Measurements from ENCODE around the gene SOX2. TPM values are rescaled to one million over a fixed set of nuclear protein-coding genes. Genes with fewer than 3 reads are reported as not detected.

Gene SOX2
- polyA plus RNA-seq, 1 donor from 2014 or later: not detected

- H3K4me1 Mint-ChIP-seq: peaks cover 8 to 12% (median 9%) of the 10 kb centered on the region in 3 donors
- peak overlapping the region; percentile 16 to 78 (median 62) for H3K4me3 Mint-ChIP-seq
- peak overlapping the region; percentile 81 to 92 (median 83) for H3K27ac Mint-ChIP-seq
- H3K36me3 Mint-ChIP-seq: peaks cover 5% of the 10 kb centered on the region
- H3K27me3 Mint-ChIP-seq: peaks cover 86% of the 10 kb centered on the region
- peaks cover 6 to 17% (median 14%) of the 10 kb centered on the region in 3 donors for H3K9me3 Mint-ChIP-seq
Measured at GRCh38 chr3:181723625-181724191, 12.0 kb downstream of the SOX2 start.

DNA sequence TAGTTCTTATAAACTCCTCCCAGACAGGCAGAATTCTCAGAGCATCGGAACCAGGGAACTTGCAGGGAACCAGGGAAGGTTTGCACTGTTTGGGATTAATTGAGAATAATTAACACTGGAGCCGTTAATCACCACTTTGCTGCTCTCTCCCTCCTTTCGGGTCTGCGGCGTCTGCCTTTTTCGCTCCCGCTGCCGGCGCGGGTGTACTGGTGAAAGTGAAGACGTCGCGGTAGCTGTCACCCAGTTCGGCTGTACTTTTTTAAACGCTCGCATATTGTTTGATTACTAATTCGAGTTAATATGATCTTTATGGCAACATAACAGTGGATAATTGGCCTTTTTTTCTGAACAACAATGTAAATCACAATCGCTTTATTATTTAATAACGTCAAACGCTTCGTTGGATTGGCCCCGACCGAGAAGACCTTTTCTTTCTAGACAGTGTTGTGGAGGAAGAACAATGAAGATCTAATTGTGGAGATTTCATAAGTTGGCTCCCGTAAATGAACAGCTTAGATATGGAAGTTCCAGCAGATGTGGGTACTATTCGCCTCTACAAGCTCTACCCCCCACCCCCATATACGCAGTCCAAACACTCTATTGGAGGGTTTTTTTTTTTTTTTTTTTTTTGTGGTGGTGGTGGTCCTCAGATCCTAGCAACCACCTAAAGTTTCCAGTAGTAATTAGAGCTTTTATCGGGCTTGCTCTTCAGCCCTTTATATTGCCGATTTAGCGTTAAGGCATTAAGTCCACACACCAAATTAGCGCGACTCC is 12.7 kb downstream of the SOX2 start:
- Mint-ChIP-seq H3K9me3 (peaks cover 6 to 17% (median 16%) of the 10 kb centered on the region in 3 donors), H3K36me3 (peaks cover 5% of the 10 kb centered on the region), H3K4me1 (peaks cover 8 to 12% (median 10%) of the 10 kb centered on the region in 3 donors), H3K4me3 (peak overlapping the region in 2 of 4 donors; percentile 50 to 78), H3K27me3 (peaks cover 88% of the 10 kb centered on the region), H3K27ac (peak overlapping the region; percentile 75 to 92 (median 81))

GRCh38 chr3:181725131-181725731 is 13.5 kb downstream of the SOX2 start:
- peaks cover 5% of the 10 kb centered on the region for H3K36me3 Mint-ChIP-seq
- H3K9me3 Mint-ChIP-seq: peaks cover 6 to 17% (median 16%) of the 10 kb centered on the region in 3 donors
- H3K27me3 Mint-ChIP-seq: peaks cover 87% of the 10 kb centered on the region
- H3K4me1 Mint-ChIP-seq: peaks cover 8 to 12% (median 10%) of the 10 kb centered on the region in 3 donors
- peak overlapping the region; percentile 22 to 70 (median 51) for H3K4me3 Mint-ChIP-seq
- peak overlapping the region in 2 of 3 donors; percentile 81 to 94 for H3K27ac Mint-ChIP-seq

GRCh38 chr3:181725830-181726229 is 14.1 kb downstream of the SOX2 start:
- Mint-ChIP-seq H3K9me3 (peaks cover 6 to 18% (median 17%) of the 10 kb centered on the region in 3 donors), H3K27me3 (peaks cover 87% of the 10 kb centered on the region), H3K27ac (peak overlapping the region in 2 of 3 donors; percentile 81 to 94), H3K36me3 (peaks cover 5% of the 10 kb centered on the region), H3K4me3 (peak overlapping the region in 2 of 4 donors; percentile 70 to 81), H3K4me1 (peaks cover 8 to 12% (median 10%) of the 10 kb centered on the region in 3 donors)

GRCh38 chr3:181726351-181727330 is 14.9 kb downstream of the SOX2 start:
- Mint-ChIP-seq H3K4me1 (peaks cover 8 to 12% (median 10%) of the 10 kb centered on the region in 3 donors), H3K9me3 (peaks cover 6 to 18% (median 17%) of the 10 kb centered on the region in 3 donors), H3K27me3 (peaks cover 81% of the 10 kb centered on the region), H3K36me3 (peaks cover 5% of the 10 kb centered on the region), H3K4me3 (peak overlapping the region; percentile 79 to 94 (median 84)), H3K27ac (peak overlapping the region; percentile 81 to 94 (median 90))

DNA sequence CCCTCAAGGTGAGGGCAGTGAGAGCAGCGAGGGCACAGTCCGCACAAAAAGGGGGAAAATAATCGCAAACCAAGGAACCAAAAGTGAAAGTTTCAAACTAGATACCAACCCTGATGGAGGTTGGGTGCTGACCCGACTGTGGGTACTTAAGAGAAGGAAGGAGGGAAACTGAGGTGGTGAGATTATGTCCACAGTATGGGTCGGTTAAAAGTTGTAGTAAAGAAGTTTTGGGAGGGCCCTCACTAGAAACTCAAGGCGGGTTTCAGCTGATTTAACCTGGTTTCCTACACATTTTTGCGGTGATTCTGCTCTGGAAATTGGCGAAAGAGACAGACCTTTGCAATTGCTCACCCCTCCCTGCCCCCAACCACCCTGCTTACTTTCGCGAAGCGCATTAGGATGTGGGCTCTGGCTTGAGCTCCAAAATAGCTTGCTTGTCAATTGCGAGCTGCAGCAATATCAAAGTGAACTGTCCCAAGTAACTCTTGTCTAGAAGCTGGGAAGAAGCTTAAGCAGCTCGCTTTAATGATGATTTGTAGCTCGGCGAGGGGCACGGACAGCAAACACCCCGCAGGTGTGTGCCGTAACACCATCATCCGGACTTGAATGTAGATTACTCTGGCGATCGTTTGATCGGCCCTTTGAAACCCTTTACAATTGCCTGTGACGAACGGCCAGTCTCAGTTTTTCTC is 15.8 kb downstream of the SOX2 start:
- H3K9me3 Mint-ChIP-seq: peaks cover 8 to 20% (median 17%) of the 10 kb centered on the region in 3 donors
- H3K4me3 Mint-ChIP-seq: peak overlapping the region; percentile 79 to 94 (median 84)
- H3K4me1 Mint-ChIP-seq: peaks cover 8 to 12% (median 10%) of the 10 kb centered on the region in 3 donors
- peaks cover 78% of the 10 kb centered on the region for H3K27me3 Mint-ChIP-seq
- H3K36me3 Mint-ChIP-seq: peaks cover 5% of the 10 kb centered on the region
- H3K27ac Mint-ChIP-seq: peak overlapping the region; percentile 81 to 94 (median 90)

DNA sequence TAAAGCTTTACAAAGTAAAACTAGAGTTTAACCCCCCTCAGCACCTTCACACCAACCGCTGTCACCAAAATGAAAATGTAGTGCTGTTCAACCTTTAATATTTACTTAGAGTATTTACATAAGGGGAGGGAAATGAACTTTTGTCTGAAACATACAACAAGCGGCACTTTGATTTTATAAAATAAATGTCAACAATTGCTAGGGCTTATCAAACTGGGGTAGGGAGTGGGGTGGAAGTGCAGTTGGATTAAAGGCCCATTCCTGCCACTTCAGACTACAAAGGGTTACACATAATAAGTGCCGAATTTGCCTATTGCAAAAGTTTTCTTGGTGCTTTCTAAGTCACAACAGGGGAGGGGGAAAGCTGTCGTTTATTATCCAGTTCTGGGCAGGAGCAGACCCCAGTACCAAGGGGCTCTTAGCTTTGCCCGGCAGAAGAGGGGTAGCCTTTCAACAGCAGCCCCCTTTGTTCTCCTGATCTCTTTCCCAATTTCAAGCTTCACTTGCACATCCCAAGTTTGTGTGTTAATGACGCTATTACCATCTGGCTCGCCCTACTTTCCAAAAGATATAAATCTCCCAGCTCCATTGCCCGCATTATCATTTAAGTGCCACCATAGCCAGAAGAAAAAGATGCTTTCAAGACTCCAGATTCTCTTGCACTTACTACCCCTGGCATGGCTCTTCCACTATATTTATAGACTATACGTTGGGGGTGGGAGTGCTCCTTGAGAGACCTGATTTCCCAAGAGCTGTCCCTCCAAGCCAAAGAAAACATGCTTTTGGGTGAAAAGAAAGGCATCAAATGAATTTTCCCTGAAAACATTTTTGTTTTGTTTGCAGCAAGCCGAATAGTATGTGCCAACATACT is 17.0 kb downstream of the SOX2 start:
- H3K27me3 Mint-ChIP-seq: peaks cover 68% of the 10 kb centered on the region
- H3K9me3 Mint-ChIP-seq: peaks cover 8 to 17% (median 14%) of the 10 kb centered on the region in 3 donors
- H3K4me3 Mint-ChIP-seq: peak overlapping the region in 3 of 4 donors; percentile 58 to 81 (median 78)
- H3K27ac Mint-ChIP-seq: peak overlapping the region in 2 of 3 donors; percentile 17 to 81
- peaks cover 5% of the 10 kb centered on the region for H3K36me3 Mint-ChIP-seq
- H3K4me1 Mint-ChIP-seq: peaks cover 8 to 12% (median 10%) of the 10 kb centered on the region in 3 donors

DNA sequence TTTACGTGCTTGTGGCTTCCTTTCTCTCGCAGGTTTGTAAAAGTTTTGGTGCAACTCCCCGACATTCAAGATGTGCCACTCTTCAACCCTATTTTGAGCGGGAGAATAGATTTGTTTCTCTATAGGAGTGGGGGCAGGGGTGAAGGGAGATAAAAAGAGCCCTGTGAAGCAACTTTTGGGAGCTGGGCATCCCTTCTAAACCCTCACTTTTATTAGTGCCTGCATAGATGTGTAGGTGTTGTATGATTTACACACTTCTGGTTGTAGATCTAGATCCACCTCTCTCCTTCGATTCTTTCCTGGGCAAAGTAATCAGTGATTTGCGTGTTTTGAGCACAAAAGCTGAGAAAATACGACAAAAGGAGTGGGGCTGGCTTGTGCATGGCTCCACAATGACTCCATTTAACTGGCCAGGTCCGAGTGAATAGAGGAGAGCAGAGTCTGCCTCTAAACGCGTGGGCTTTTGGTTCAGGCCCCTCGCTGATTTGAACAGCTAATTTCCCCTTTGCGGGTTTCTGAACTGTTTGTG is 17.7 kb downstream of the SOX2 start:
- peak overlapping the region in 2 of 3 donors; percentile 81 to 82 for H3K27ac Mint-ChIP-seq
- peaks cover 8 to 10% (median 9%) of the 10 kb centered on the region in 3 donors for H3K4me1 Mint-ChIP-seq
- H3K27me3 Mint-ChIP-seq: peaks cover 61% of the 10 kb centered on the region
- peak overlapping the region in 1 of 4 donors; percentile 3 for H3K4me3 Mint-ChIP-seq
- peaks cover 5% of the 10 kb centered on the region for H3K36me3 Mint-ChIP-seq
- H3K9me3 Mint-ChIP-seq: peaks cover 4 to 15% (median 7%) of the 10 kb centered on the region in 3 donors

DNA sequence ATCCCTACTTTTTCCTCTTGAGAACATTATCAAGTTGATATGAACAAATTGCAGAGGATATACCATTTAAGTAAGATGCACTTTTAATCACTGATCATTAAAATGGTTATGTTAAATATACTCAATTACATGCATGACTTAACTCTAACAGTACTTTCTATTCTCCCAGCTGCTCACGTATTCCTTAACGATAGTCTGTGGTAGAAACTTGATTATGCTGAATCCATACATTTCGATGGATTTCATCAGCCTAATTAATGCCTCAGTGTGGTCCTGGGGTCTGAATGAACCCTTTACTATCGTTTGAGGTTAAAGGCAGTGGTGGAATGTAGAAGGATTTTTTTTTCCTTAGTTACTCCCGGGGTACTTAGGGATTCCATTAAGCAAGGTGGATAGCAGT is 18.6 kb downstream of the SOX2 start:
- no peak overlapping the region for H3K27ac Mint-ChIP-seq
- H3K4me1 Mint-ChIP-seq: peaks cover 8 to 10% (median 8%) of the 10 kb centered on the region in 3 donors
- H3K4me3 Mint-ChIP-seq: peak overlapping the region in 1 of 4 donors; percentile 27
- peaks cover 4 to 8% (median 5%) of the 10 kb centered on the region in 3 donors for H3K9me3 Mint-ChIP-seq
- peaks cover 51% of the 10 kb centered on the region for H3K27me3 Mint-ChIP-seq
- peaks cover 5% of the 10 kb centered on the region for H3K36me3 Mint-ChIP-seq

GRCh38 chr3:181730934-181731333 is 19.2 kb downstream of the SOX2 start:
- peak overlapping the region in 1 of 4 donors; percentile 27 for H3K4me3 Mint-ChIP-seq
- peak overlapping the region in 1 of 3 donors; percentile 57 for H3K27ac Mint-ChIP-seq
- H3K36me3 Mint-ChIP-seq: peaks cover 4% of the 10 kb centered on the region
- H3K27me3 Mint-ChIP-seq: peaks cover 49% of the 10 kb centered on the region
- peaks cover 8 to 10% (median 8%) of the 10 kb centered on the region in 3 donors for H3K4me1 Mint-ChIP-seq
- H3K9me3 Mint-ChIP-seq: peaks cover 3 to 8% (median 5%) of the 10 kb centered on the region in 3 donors

DNA sequence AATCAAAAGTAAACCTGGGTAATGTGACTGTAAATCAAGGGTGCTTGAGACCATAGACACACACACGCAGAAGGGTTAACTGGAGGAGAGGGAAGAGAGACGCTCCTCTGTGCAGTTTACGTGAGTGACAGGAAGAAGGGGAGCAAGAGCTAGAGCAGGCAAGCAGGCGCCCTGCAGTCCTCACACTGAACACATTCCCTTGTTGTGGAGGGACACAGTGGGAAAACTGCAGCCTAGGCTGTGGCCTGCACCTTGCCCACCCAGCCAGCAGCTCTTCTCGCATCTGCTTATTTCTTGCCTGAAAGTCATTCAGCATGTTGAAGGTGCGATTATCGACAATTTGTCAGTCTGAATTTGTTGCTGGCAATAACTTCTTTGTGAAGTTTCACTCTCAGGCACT is 24.2 kb downstream of the SOX2 start:
- Mint-ChIP-seq H3K4me1 (no peaks in the 10 kb centered on the region), H3K27ac (no peak overlapping the region), H3K27me3 (peaks cover 5% of the 10 kb centered on the region), H3K36me3 (no peaks in the 10 kb centered on the region), H3K9me3 (peaks cover 0 to 3% (median 2%) of the 10 kb centered on the region in 3 donors), H3K4me3 (no peak overlapping the region)

DNA sequence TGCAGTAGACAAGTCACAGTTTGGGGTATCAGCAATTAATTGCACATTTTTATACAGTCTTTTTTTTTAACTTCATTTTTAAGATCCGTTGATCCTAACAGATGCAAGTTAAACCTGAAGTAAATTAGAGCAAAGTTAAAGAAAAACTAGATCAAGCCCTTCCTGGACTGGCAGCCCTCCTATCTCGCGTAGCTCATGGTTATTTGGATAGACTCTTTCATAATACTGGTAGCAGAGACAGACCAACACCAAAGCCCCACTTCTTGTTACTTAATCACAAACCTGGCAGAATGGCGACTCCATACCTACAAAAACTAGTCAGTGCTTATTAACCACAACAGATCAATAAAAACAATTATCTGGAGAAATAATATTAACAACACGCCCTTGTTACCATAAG is 26.8 kb downstream of the SOX2 start:
- Mint-ChIP-seq H3K27ac (no peak overlapping the region), H3K4me1 (no peaks in the 10 kb centered on the region), H3K4me3 (no peak overlapping the region), H3K36me3 (no peaks in the 10 kb centered on the region), H3K27me3 (no peaks in the 10 kb centered on the region), H3K9me3 (no peaks in the 10 kb centered on the region)

All from IgD-negative memory B cell (primary cell).